Trophoblast cell (in vitro differentiated cells and primary cell): ENCODE data around the gene COL23A1.

Experiments used
- DNase-seq, 2 donors: peaks; one replicate each; pipeline ENCODE4 v3.0.0-alpha.2; 2016
- H2AFZ ChIP-seq: 2 replicates; pipeline ENCODE4 v1.6.1; 2013; ENCODE audit warnings: low read length, moderate library complexity, mild to moderate bottlenecking; ENCODE audit not compliant: insufficient read depth, poor library complexity
- H2AK5ac ChIP-seq: 2 replicates; pipeline ENCODE4 v1.6.1; 2013; ENCODE audit warnings: mild to moderate bottlenecking, low read length
- H2BK120ac ChIP-seq: 2 replicates; pipeline ENCODE4 v1.6.1; 2013; ENCODE audit warnings: low read length, mild to moderate bottlenecking, moderate library complexity; ENCODE audit not compliant: insufficient read depth, poor library complexity
- H2BK12ac ChIP-seq: 2 replicates; pipeline ENCODE4 v1.6.1; 2013; ENCODE audit warnings: mild to moderate bottlenecking, low read length, moderate library complexity
- H2BK5ac ChIP-seq: 2 replicates; pipeline ENCODE4 v1.6.1; 2013; ENCODE audit warnings: low read length, low read depth, moderate library complexity, mild to moderate bottlenecking; ENCODE audit not compliant: poor library complexity
- H3K14ac ChIP-seq: 2 replicates; pipeline ENCODE4 v1.6.1; 2013; ENCODE audit warnings: mild to moderate bottlenecking, low read length
- H3K18ac ChIP-seq: 2 replicates; pipeline ENCODE4 v1.6.1; 2013; ENCODE audit warnings: mild to moderate bottlenecking, low read length
- H3K23ac ChIP-seq: 2 replicates; pipeline ENCODE4 v1.6.1; 2013; ENCODE audit warnings: low read length
- H3K27ac ChIP-seq: 2 replicates; pipeline ENCODE4 v1.5.1; 2013; ENCODE audit warnings: low read depth, mild to moderate bottlenecking, inconsistent platforms, low read length, moderate library complexity
- H3K27me3 ChIP-seq: 2 replicates; pipeline ENCODE4 v1.6.1; 2013; ENCODE audit warnings: inconsistent platforms, mild to moderate bottlenecking, low read length, moderate library complexity; ENCODE audit not compliant: insufficient read depth
- H3K36me3 ChIP-seq, 2 experiments: 1 replicate in 1 of 2; 2 replicates in 1 of 2; pipeline ENCODE4 v1.6.1; 2013; ENCODE audit warnings: low read length in 2 of 2, mild to moderate bottlenecking in 2 of 2, moderate library complexity in 1 of 2; ENCODE audit not compliant: insufficient read depth in 2 of 2, control insufficient read depth in 1 of 2
- H3K4ac ChIP-seq: 2 replicates; pipeline ENCODE4 v1.6.1; 2013; ENCODE audit warnings: low read depth, mild to moderate bottlenecking, low read length, moderate library complexity
- H3K4me1 ChIP-seq, 2 experiments: 1 replicate in 1 of 2; 2 replicates in 1 of 2; pipeline ENCODE4 v1.6.1; 2013; ENCODE audit warnings: low read length in 2 of 2, mild to moderate bottlenecking in 2 of 2, moderate library complexity in 1 of 2; ENCODE audit not compliant: insufficient read depth in 2 of 2, control insufficient read depth in 1 of 2
- H3K4me2 ChIP-seq: 2 replicates; pipeline ENCODE4 v1.6.1; 2013; ENCODE audit warnings: inconsistent platforms, mild to moderate bottlenecking, low read length, moderate library complexity
- H3K4me3 ChIP-seq: 2 replicates; pipeline ENCODE4 v1.5.1; 2013; ENCODE audit warnings: mild to moderate bottlenecking, low read depth, low read length, inconsistent platforms
- H3K79me1 ChIP-seq: one replicate; pipeline ENCODE4 v1.6.1; 2013; ENCODE audit warnings: low read length
- H3K79me2 ChIP-seq: 2 replicates; pipeline ENCODE4 v1.6.1; 2013; ENCODE audit warnings: low read length, mild to moderate bottlenecking; ENCODE audit not compliant: control insufficient read depth, insufficient read depth, poor library complexity
- H3K9ac ChIP-seq: 2 replicates; pipeline ENCODE4 v1.6.1; 2013; ENCODE audit warnings: mild to moderate bottlenecking, low read length
- H3K9me3 ChIP-seq: 2 replicates; pipeline ENCODE4 v1.6.1; 2013; ENCODE audit warnings: low read depth, mild to moderate bottlenecking, control low read depth, inconsistent platforms, low read length; ENCODE audit not compliant: insufficient read depth
- H4K12ac ChIP-seq: 2 replicates; pipeline ENCODE4 v1.6.1; 2013; ENCODE audit warnings: low read depth, mild to moderate bottlenecking, low read length, moderate library complexity
- H4K8ac ChIP-seq: 2 replicates; pipeline ENCODE4 v1.6.1; 2013; ENCODE audit warnings: low read depth, mild to moderate bottlenecking, low read length, moderate library complexity
- H4K91ac ChIP-seq: one replicate; pipeline ENCODE4 v1.6.1; 2013; ENCODE audit warnings: low read depth, mild to moderate bottlenecking, low read length, moderate library complexity
- WGBS: extraction: QIAGEN DNeasy Blood & Tissue Kit; methylation state at CpG from one replicate; pipeline ENCODE4 v1.1.7; 2013; ENCODE audit warnings: missing lambda C conversion rate; ENCODE audit not compliant: insufficient read length, insufficient coverage; ENCODE audit errors: extremely low coverage; 5-methylcytosine and 5-hydroxymethylcytosine counted together

The COL23A1 gene

GRCh38 chr5:178326374-178326715, 263.8 kb downstream of the COL23A1 start:
- no peak overlapping the region for H4K91ac ChIP-seq
- H3K36me3 ChIP-seq, result no peaks in the 10 kb centered on the region
- H2BK120ac ChIP-seq, result no peak overlapping the region
- no peaks in the 10 kb centered on the region for H3K27me3 ChIP-seq
- H2BK5ac ChIP-seq, result no peak overlapping the region
- H3K79me1 ChIP-seq, result no peaks in the 10 kb centered on the region
- H3K4me2 ChIP-seq, result no peak overlapping the region
- H4K12ac ChIP-seq, result no peak overlapping the region
- peaks cover 1% of the 10 kb centered on the region for H3K9me3 ChIP-seq
- no peak overlapping the region for H2AK5ac ChIP-seq
- no peak overlapping the region for H3K18ac ChIP-seq
- no peak overlapping the region for H3K9ac ChIP-seq
- no peak overlapping the region for H3K4ac ChIP-seq
- H3K4me3 ChIP-seq, result no peak overlapping the region
- no peak overlapping the region for H3K27ac ChIP-seq
- H3K23ac ChIP-seq, result no peak overlapping the region
- H3K4me1 ChIP-seq, result no peaks in the 10 kb centered on the region
- no peak overlapping the region for H4K8ac ChIP-seq
- DNase-seq, result no peak
- H2BK12ac ChIP-seq, result no peak overlapping the region
- H3K14ac ChIP-seq, result no peak overlapping the region
- H3K79me2 ChIP-seq, result no peaks in the 10 kb centered on the region
- H2AFZ ChIP-seq, result no peak overlapping the region
- 100% methylated on average over 1 of the region's 7 CpGs for WGBS

GRCh38 chr5:178325679-178326373, 264.4 kb downstream of the COL23A1 start:
- Histone ChIP-seq H3K4ac (no peak overlapping the region), H3K27ac (no peak overlapping the region), H2BK5ac (no peak overlapping the region), H3K9me3 (peaks cover 1% of the 10 kb centered on the region), H4K91ac (no peak overlapping the region), H2BK12ac (no peak overlapping the region), H3K23ac (no peak overlapping the region), H3K18ac (no peak overlapping the region), H3K27me3 (no peaks in the 10 kb centered on the region), H3K9ac (no peak overlapping the region), H3K4me1 (no peaks in the 10 kb centered on the region), H4K8ac (no peak overlapping the region), H4K12ac (no peak overlapping the region), H3K14ac (no peak overlapping the region), H3K79me1 (no peaks in the 10 kb centered on the region), H2AK5ac (no peak overlapping the region), H3K4me2 (no peak overlapping the region), H2AFZ (no peak overlapping the region), H2BK120ac (no peak overlapping the region), H3K36me3 (no peaks in the 10 kb centered on the region), H3K79me2 (no peaks in the 10 kb centered on the region), H3K4me3 (no peak overlapping the region)
- no CpG with 5 or more reads among the region's 20 CpGs for WGBS
- DNase-seq, result no peak

DNA sequence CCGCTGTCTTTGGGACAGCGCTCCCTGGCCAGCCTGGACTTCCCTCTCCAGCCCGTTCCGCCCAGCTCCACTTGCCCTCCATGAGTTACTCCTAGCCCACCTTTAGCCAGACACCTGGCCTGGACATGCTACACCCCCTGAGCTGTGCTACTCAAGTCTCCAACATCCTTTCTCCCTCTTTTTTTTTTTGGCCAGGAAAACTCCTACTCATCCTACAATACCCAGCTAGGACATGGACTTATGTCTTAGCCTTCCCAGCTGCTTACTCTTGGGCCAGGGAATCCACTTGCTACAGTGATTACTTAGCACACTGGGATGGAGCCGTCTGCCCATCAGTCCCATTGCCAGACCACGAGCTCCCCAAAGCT, 264.9 kb downstream of the COL23A1 start:
- no peaks in the 10 kb centered on the region for H3K9me3 ChIP-seq
- no peaks in the 10 kb centered on the region for H3K79me1 ChIP-seq
- H3K18ac ChIP-seq, result no peak overlapping the region
- H3K23ac ChIP-seq, result no peak overlapping the region
- H2AK5ac ChIP-seq, result no peak overlapping the region
- no peak overlapping the region for H4K8ac ChIP-seq
- H2BK5ac ChIP-seq, result no peak overlapping the region
- no peak overlapping the region for H4K91ac ChIP-seq
- no peak overlapping the region for H2AFZ ChIP-seq
- H3K4me2 ChIP-seq, result no peak overlapping the region
- WGBS, result no CpG with 5 or more reads among the region's 6 CpGs
- H3K4me3 ChIP-seq, result no peak overlapping the region
- H3K27me3 ChIP-seq, result no peaks in the 10 kb centered on the region
- no peak overlapping the region for H2BK120ac ChIP-seq
- H3K4ac ChIP-seq, result no peak overlapping the region
- no peaks in the 10 kb centered on the region for H3K36me3 ChIP-seq
- no peaks in the 10 kb centered on the region for H3K79me2 ChIP-seq
- H3K27ac ChIP-seq, result no peak overlapping the region
- H4K12ac ChIP-seq, result no peak overlapping the region
- no peak for DNase-seq
- no peak overlapping the region for H3K9ac ChIP-seq
- H2BK12ac ChIP-seq, result no peak overlapping the region
- no peak overlapping the region for H3K14ac ChIP-seq
- H3K4me1 ChIP-seq, result no peaks in the 10 kb centered on the region

- H3K79me2 ChIP-seq, result no peaks in the 10 kb centered on the region
- no peak overlapping the region for H3K4me2 ChIP-seq
- no peak overlapping the region for H3K14ac ChIP-seq
- H3K4me1 ChIP-seq, result no peaks in the 10 kb centered on the region
- peaks cover 2% of the 10 kb centered on the region for H3K9me3 ChIP-seq
- H4K12ac ChIP-seq, result no peak overlapping the region
- H2BK5ac ChIP-seq, result no peak overlapping the region
- H4K91ac ChIP-seq, result no peak overlapping the region
- no peaks in the 10 kb centered on the region for H3K36me3 ChIP-seq
- no peak overlapping the region for H3K4me3 ChIP-seq
- H3K4ac ChIP-seq, result no peak overlapping the region
- WGBS, result no CpG with 5 or more reads among the region's 31 CpGs
- no peak overlapping the region for H3K9ac ChIP-seq
- no peak overlapping the region for H2AK5ac ChIP-seq
- no peak for DNase-seq
- no peaks in the 10 kb centered on the region for H3K79me1 ChIP-seq
- H3K18ac ChIP-seq, result no peak overlapping the region
- H3K27me3 ChIP-seq, result no peaks in the 10 kb centered on the region
- no peak overlapping the region for H3K27ac ChIP-seq
- no peak overlapping the region for H2BK120ac ChIP-seq
- no peak overlapping the region for H2AFZ ChIP-seq
- no peak overlapping the region for H4K8ac ChIP-seq
- H3K23ac ChIP-seq, result no peak overlapping the region
- H2BK12ac ChIP-seq, result no peak overlapping the region
Observed at GRCh38 chr5:178324481-178325310, 265.5 kb downstream of the COL23A1 start.
